HG03108 (cell line): Measurements from ENCODE around the gene OR10AD1.
"Not testable (repeated sequence)": the region's sequence is repeated elsewhere in the genome, so short reads cannot be mapped to it uniquely, and the experiment has no call there.

Experiments
- ATAC-seq: cut with Tn5 transposase; IDR thresholded peaks from one replicate; pipeline ENCODE4 v1.9.1; 2021; ENCODE audit warnings: moderate library complexity; ENCODE audit not compliant: unreplicated experiment

OR10AD1 gene, protein sequence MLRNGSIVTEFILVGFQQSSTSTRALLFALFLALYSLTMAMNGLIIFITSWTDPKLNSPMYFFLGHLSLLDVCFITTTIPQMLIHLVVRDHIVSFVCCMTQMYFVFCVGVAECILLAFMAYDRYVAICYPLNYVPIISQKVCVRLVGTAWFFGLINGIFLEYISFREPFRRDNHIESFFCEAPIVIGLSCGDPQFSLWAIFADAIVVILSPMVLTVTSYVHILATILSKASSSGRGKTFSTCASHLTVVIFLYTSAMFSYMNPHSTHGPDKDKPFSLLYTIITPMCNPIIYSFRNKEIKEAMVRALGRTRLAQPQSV

DNA sequence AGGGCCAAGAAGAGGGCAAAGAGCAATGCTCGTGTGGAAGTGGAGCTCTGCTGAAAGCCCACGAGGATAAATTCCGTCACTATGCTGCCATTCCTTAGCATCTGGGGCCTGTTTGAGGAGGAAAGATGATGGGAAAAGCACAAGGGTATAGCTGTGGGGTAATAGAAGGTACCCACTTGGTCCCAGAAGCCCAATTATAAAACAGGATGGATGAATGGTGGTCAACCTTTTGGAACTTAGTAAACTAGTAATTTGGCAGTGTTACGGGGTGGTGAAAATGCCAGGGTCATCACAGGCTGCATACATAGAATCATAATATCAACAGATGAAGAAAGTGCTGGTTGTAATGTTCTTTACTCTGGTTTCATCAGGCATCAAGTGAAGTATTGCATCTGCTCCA, at the start of gene OR10AD1:
Gene OR10AD1 (minus strand): TSS at position 101 of the 400 bp plus-strand sequence. CDS start 0 bp downstream, at position 101.
- ATAC-seq: no peak

DNA sequence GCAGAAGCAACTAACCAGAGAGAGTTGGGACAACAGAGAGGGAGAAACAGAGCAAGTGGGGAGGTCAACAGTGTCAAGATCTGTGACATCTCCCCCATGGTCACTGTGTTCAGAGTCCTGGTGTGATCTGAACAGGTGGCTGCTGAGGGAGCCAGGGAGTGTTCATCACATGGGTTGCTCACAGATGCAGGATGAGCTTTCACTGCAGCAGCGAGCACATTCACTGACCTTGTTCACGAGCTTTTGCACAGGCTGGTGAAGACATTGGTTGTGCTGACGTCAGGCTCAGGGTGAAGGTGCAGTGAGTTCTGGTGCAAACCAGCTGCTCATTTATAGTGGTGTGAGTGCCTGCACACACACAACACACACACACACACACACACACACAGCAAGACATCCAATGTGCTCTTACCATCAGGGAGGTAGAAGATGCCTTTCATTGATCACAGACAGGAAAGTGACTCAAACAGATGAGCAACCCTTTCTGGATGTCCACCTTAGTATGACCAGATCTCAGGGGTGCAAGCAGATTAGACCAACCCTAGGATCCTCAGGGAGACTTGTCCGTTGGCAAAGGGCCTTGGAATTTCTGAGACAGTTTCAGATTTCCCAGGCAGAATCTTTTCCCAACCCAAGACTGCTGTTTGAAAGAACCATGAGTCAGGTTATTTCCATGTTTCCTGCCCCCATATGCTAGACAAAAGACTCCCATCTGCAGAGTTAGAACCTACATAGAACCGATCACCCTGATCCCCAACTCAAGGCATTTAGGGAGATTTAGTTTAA, 44.3 kb upstream of the OR10AD1 start:
- no peak for ATAC-seq

DNA sequence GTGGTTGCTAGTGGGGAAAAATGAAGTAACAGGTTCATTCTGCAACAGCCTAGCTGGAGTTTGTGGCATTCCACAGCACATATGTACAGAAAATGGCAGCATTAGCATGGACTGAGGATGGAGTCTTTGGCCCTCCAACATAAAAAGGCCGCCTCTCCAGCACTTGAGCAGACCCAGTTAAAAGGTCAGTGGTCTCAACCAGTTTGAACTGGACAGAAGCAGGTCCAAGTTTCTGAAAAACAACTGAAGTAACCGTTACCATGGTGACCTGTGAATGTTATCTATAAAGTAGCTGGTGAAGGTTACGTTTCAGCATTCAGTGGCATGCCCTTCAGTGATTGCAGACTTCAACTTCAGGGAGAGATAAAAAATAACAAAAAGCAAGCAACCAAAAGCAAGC, 34.1 kb upstream of the OR10AD1 start:
- ATAC-seq: no peak

GRCh38 chr12:48235796-48236333, 32.8 kb upstream of the OR10AD1 start:
- ATAC-seq: no peak

- not testable (repeated sequence) for ATAC-seq
These were observed 28.3 kb upstream of the OR10AD1 start for GRCh38 chr12:48231169-48231958.

DNA sequence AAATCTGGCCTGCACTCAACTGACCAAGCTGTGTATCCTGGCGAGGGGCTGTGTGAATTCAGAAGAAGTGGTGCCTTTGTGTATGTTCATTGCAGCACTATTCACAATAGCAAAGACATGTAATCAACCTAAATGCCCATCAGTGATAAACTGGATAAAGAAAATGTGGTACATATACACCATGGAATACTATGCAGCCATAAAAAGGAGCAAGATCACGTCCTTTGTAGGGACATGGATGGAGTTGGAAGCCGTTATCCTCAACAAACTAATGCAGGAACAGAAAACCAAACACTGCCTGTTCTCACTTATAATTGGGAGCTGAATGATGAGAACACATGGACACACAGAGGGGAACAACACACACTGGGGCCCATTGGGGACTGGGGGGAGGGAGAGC, 21.4 kb upstream of the OR10AD1 start:
- ATAC-seq: not testable (repeated sequence)

GRCh38 chr12:48221645-48222044, 18.6 kb upstream of the OR10AD1 start:
- ATAC-seq: no peak

- no peak for ATAC-seq
These were observed 17.6 kb upstream of the OR10AD1 start for GRCh38 chr12:48220701-48221100.

DNA sequence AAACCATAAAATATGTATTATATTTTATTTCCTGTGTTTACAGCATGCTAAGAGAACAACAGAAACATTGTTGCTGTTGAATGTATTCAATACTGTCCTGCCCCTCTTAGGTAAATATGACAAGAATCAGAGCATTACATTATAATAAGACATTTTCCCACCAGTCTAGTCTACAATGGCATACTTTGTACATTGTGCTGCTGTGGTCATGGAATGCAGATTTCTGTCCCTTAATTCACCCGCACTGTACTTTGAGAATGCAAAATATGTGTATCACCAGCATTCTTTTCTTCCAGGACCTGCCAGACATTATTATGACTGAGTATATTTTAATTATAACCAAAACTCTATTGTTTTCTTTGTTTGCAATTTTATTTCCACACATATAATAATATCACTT, 16.5 kb upstream of the OR10AD1 start:
- no peak for ATAC-seq

DNA sequence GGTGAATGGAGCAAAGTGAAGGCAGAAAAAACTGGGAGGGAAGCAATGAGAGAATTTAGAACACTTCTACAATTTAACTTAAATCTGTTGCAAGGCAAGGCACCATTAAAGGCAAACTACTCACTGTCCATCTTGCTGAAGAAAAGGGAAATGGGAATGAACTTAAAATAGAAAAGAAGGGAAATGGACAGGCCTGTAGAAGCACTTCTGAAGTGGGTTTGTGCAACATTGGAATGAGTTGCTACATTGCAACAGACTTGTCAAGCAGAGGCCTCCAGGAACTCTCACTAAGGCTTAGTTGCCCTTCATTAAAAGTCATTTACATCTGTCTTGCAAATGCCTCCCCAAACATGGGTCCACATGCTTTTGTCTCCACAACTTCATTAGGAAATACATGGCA, 13.7 kb upstream of the OR10AD1 start:
- no peak for ATAC-seq

DNA sequence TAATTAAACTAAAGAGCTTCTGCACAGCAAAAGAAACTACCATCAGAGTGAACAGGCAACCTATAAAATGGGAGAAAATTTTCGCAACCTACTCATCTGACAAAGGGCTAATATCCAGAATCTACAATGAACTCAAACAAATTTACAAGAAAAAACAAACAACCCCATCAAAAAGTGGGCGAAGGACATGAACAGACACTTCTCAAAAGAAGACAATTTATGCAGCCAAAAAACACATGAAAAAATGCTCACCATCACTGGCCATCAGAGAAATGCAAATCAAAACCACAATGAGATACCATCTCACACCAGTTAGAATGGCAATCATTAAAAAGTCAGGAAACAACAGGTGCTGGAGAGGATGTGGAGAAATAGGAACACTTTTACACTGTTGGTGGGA, 6.4 kb upstream of the OR10AD1 start:
- ATAC-seq: not testable (repeated sequence)

DNA sequence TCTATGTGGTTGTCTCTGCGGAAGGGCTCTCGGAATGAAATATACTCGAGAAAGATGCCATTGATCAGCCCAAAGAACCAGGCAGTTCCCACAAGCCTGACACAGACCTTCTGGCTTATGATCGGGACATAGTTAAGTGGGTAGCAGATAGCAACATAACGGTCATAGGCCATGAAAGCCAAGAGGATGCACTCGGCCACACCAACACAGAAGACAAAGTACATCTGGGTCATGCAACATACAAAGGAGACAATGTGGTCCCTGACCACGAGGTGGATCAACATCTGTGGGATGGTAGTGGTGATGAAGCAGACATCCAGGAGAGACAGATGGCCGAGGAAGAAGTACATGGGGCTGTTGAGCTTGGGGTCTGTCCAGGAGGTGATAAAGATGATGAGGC, 326 bp downstream of the OR10AD1 start:
- ATAC-seq: no peak

DNA sequence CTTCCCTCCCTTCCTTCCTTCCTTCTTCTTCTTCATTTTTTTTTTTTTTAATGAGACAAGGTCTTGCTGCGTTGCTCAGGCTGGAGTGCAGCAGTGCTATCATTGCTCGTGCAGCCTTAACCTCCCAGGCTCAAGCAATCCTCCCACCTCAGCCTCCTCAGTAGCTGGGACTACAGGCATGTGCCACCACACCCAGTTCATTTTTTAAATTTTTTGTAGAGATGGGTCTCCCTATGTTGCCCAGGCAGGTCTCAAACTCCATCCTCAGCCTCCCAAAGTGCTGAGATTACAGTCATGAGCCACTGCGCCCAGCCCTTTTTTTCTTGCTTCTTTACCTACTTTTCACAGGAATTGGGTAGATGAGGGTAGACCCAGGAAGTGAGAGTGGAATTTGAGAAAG, 1.6 kb downstream of the OR10AD1 start:
- no peak for ATAC-seq

DNA sequence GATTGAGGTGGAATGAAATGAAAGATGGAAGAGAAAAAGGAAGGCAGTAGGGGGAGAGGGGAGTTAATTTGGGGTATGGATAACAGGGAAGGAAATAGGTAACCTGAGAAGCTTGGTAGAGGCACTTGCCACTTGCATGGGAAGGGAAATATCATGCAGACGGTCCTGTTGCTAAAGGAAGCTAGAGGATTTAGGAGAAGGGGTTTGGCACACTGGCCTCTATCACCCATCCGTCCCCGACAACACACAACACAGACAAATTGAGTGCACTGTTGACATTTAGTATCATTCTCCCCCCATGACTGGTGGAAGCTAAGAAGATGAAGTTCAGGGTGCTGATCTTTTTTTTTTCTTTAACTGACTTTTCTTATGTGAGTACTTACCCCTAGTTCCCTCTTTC, 2.0 kb downstream of the OR10AD1 start:
- no peak for ATAC-seq

- ATAC-seq: no peak
These were observed 3.3 kb downstream of the OR10AD1 start for GRCh38 chr12:48199774-48200221.

DNA sequence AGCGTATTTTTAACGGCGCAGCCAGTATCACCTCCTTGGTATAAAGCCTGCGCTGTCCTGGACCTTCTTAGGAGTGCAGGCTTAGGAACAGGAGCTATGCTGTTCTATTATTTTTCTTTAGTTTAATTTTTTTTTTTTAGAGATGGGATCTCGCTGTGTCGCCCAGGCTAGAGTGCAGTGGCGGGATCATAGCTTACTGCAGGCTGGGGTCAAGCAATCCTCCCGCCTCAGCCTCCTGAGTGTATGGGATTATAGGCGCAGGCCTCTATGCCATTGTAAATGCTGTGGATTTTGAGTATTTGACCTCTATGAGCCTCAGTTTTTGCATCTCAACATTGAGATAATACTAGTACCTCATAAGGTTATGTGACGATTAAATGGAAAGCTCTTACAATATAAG, 4.1 kb downstream of the OR10AD1 start:
- no peak for ATAC-seq

DNA sequence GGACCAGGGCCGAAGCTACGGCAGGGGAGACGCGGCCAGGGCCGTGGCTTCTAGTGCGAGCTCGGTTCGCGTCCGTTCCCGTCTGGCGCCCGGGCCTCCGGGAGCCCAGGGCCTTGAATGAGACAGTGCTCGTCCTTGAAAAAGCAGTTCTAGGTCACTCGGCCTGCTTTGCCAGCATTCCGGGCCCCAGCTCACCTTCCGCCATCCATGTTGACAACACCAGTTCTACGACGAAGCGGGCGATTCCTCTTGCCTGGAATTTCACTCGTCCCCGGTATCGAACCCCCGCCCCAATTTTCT, 4.5 kb downstream of the OR10AD1 start:
- no peak for ATAC-seq

GRCh38 chr12:48197971-48198671, 5.0 kb downstream of the OR10AD1 start:
- ATAC-seq: peak; percentile 100

DNA sequence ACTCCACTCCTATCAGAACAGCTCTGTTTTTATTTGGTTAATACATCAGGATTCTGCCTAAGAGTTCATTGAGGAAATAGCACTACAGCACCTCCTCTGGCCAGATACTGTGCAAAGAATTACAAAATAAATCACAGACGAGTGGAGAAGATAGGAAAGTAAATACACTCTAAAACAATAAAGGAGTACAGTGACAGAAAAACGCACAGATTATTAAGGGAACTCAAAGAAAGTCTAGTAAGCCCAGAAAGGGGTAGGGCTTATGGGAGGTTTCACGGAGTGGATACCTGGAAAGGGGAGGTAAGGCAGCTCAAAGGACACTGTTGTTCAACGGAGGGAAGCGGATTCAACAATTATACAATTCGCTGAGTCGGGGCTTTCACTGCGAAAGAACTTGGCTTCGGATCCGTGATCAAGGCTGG, 5.5 kb downstream of the OR10AD1 start:
- ATAC-seq: peak; percentile 11

- no peak for ATAC-seq
These were observed 8.3 kb downstream of the OR10AD1 start for GRCh38 chr12:48194799-48195201.

DNA sequence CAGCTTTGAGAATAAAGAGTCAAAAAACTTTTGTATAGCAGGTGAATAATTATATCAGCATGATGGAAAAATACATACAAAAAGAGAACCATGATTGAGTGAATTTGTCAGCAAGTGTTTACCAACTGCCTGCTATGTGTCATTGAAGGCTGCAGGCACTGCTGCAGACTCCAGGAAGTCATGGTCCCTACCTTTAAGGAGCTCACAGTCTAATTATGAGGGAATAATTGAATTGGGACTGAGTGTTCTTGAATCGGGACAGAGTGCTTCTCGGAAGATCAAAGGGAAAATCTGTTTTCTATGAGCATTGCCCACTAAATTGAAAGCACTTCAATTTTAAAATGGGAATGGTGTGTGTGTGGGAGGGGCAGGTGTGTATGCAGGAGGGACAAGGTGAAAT, 9.5 kb downstream of the OR10AD1 start:
- no peak for ATAC-seq
